CD8-positive, alpha-beta memory T cell (primary cell): ENCODE data around the gene SGK1. TPM values are rescaled to one million over a fixed set of nuclear protein-coding genes. Genes with fewer than 3 reads are reported as not detected.
"Not testable (repeated sequence)": the region's sequence is repeated elsewhere in the genome, so short reads cannot be mapped to it uniquely, and the experiment has no call there.

Experiments
- CTCF ChIA-PET: fragments of 350-600 bp; sonication (Branson Sonifier 250); formaldehyde crosslinking; loops from one replicate; lab custom pipeline; 2021; ENCODE audit warnings: antibody characterized with exemption; lab: Charles Lee
- POLR2A ChIA-PET: fragments of 350-600 bp; sonication (Branson Sonifier 250); formaldehyde crosslinking; loops from one replicate; lab custom pipeline; 2021; ENCODE audit warnings: antibody characterized with exemption; lab: Charles Lee
- DNase-seq, 5 donors: peaks; one replicate each; pipeline versions ENCODE4 v3.0.0 to v3.0.0-alpha.2; 2020 to 2022; ENCODE audit warnings: mixed read lengths in 1 of 5
- H3K27ac ChIP-seq: one replicate; pipeline ENCODE4 v1.7.0; 2013; ENCODE audit warnings: low read depth, mild to moderate bottlenecking, low read length, moderate library complexity
- H3K27me3 ChIP-seq: 2 replicates; pipeline ENCODE4 v1.7.0; 2013; ENCODE audit warnings: low read length, mild to moderate bottlenecking; ENCODE audit not compliant: insufficient read depth, poor library complexity, severe bottlenecking
- H3K36me3 ChIP-seq: 2 replicates; pipeline ENCODE4 v1.7.0; 2013; ENCODE audit warnings: mild to moderate bottlenecking, low read length, moderate library complexity; ENCODE audit not compliant: insufficient read depth
- H3K4me1 ChIP-seq: 2 replicates; pipeline ENCODE4 v1.7.0; 2013; ENCODE audit warnings: mild to moderate bottlenecking, low read length, moderate library complexity; ENCODE audit not compliant: insufficient read depth
- H3K4me3 ChIP-seq: 2 replicates; pipeline ENCODE4 v1.7.0; 2013; ENCODE audit warnings: mild to moderate bottlenecking, low read length
- H3K9me3 ChIP-seq: 2 replicates; pipeline ENCODE4 v1.7.0; 2013; ENCODE audit warnings: mild to moderate bottlenecking, low read length
- H3K27ac Mint-ChIP-seq, 8 donors: one replicate each; pipeline ENCODE4 v1.8.0; 2020 to 2021; ENCODE audit warnings: mixed read lengths in 8 of 8, mild to moderate bottlenecking in 6 of 8, inconsistent platforms in 3 of 8, moderate library complexity in 3 of 8
- H3K27me3 Mint-ChIP-seq, 2 donors: one replicate each; pipeline ENCODE4 v1.8.0; 2020 to 2021; ENCODE audit warnings: mixed read lengths in 2 of 2, mild to moderate bottlenecking in 1 of 2, moderate library complexity in 1 of 2
- H3K36me3 Mint-ChIP-seq, 3 donors: one replicate each; pipeline ENCODE4 v1.8.0; 2020 to 2021; ENCODE audit warnings: mixed read lengths in 3 of 3, inconsistent platforms in 1 of 3, mild to moderate bottlenecking in 1 of 3
- H3K4me1 Mint-ChIP-seq, 3 donors: one replicate each; pipeline ENCODE4 v1.8.0; 2020 to 2021; ENCODE audit warnings: mixed read lengths in 3 of 3, inconsistent platforms in 1 of 3, mild to moderate bottlenecking in 1 of 3
- H3K4me3 Mint-ChIP-seq, 7 donors: one replicate each; pipeline ENCODE4 v1.8.0; 2020 to 2021; ENCODE audit warnings: mixed read lengths in 7 of 7, mild to moderate bottlenecking in 6 of 7, moderate library complexity in 4 of 7, inconsistent platforms in 2 of 7
- H3K9me3 Mint-ChIP-seq, 5 donors: one replicate each; pipeline ENCODE4 v1.8.0; 2020 to 2022; ENCODE audit warnings: mixed read lengths in 5 of 5, mild to moderate bottlenecking in 3 of 5, moderate library complexity in 2 of 5, inconsistent platforms in 1 of 5
- polyA plus RNA-seq: library from polyadenylated mRNA; unstranded; fragments of 300-500 nt; fragmentation: Illumina TruSeq; gene quantifications from one replicate; pipeline ENCODE4 v1.2.3, GENCODE V29; 2021
- total RNA-seq, 2 experiments: library from RNA; stranded (reverse); gene quantifications; one replicate each; pipeline ENCODE4 v1.2.3, GENCODE V29; 2021

The SGK1 gene
- total and polyA plus RNA-seq, 3 experiments from 2014 or later, result 3.8 to 36.7 (median 36.5) TPM

DNA sequence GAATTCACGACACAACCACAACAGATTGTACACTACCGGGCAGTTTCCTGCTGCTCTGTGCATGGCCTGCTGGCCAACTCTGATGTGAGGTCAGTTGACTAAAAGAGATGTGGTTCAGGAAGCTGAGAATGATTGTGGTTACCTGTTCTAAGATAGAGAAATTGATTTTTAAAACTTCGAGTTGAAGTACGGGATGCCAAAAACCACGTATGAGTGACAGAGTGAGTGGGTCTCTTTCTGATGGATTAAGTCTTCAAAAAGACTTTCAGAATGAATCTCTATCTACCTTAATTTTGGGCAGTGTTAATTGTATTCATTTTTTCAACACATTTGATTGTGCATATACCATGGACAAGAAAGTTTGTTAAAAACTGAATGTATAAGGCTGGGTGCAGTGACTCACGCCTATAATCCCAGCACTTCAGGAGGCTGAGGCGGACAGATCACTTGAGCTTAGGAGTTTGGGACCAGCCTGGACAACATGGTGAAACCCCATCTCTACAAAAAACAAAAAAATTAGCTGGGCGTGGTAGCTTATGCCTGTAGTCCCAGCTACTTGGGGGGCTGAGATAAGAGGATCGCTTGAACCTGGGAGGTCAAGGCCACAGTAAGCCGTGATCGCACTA lies 121.2 kb downstream of the SGK1 start:
- H3K4me1 Mint-ChIP-seq, result peaks cover 9 to 10% (median 10%) of the 10 kb centered on the region in 3 donors
- no peaks in the 10 kb centered on the region for H3K9me3 ChIP-seq
- H3K36me3 Mint-ChIP-seq, result peaks cover 0 to 15% (median 1%) of the 10 kb centered on the region in 3 donors
- H3K27ac ChIP-seq, result peak overlapping the region; percentile 10
- H3K4me3 ChIP-seq, result no peak overlapping the region
- no peaks in the 10 kb centered on the region for H3K27me3 ChIP-seq
- POLR2A ChIA-PET, result no interaction called here
- CTCF ChIA-PET, result interaction anchor here (1.3 to 1.6 kb wide), 2 partner anchors 10 to 444 kb away, joined by 3 read pairs; no protein-coding TSS in a partner anchor
- no peak for DNase-seq
- peak overlapping the region in 2 of 8 donors; percentile 4 to 58 for H3K27ac Mint-ChIP-seq
- no peaks in the 10 kb centered on the region for H3K27me3 Mint-ChIP-seq
- H3K4me3 Mint-ChIP-seq, result peak overlapping the region in 1 of 7 donors; percentile 0
- H3K9me3 Mint-ChIP-seq, result no peaks in the 10 kb centered on the region
- H3K36me3 ChIP-seq, result no peaks in the 10 kb centered on the region
- H3K4me1 ChIP-seq, result no peaks in the 10 kb centered on the region

DNA sequence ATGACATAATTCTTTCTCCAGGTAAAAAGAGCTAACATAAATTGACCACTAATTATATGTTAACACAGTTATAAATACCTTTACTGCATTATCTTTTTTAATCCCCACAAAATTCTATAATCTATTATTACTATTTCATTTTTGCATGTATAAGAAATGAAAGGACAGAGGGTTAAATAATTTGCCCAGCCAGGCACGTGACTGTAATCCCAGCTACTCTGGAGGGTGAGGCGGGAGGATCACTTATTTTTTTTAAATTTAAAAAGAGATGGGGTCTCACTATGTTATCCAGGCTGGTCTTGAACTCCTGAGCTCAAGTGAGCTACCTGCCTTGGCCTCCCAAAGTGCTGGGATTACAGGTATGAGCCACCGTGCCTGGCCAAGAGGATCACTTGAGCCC lies 121.9 kb downstream of the SGK1 start:
- H3K36me3 Mint-ChIP-seq, result peaks cover 0 to 15% (median 1%) of the 10 kb centered on the region in 3 donors
- no peak for DNase-seq

DNA sequence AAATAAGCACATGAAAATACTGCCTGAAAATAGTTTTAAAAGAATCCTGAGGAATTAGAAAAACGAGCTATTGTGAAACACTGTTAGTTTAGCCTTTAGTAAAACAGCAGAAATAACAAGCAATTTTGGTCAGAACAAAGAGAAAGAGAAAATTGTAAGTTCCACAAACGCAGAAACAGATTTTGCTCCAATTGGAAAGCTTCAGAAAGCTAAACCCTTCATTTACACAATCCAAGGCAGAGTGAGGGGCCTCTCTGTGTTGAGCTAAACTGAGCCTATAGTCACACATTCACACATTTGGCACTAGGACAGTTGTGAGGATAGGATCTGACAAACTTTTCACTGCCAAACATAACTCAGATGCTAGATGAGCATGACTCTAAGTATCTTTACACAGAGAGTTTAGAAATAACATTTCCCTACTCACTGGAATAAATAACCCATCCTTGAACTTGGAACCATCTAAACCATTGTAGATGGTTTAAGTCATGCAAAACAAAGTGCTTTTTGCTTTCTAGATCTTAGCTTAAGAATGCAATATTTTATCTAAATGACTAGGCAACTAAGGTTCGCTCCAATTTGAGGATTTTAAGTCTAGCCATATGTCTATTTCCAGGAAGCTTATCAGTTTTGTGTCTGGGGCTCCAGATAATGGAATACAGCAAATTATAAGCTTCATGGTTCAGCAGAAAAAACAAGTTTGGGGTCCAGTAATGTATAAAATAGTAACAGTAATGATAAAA lies 122.6 kb downstream of the SGK1 start:
- POLR2A ChIA-PET, result no interaction called here
- H3K27ac Mint-ChIP-seq, result no peak overlapping the region
- peaks cover 9 to 10% (median 10%) of the 10 kb centered on the region in 3 donors for H3K4me1 Mint-ChIP-seq
- no peaks in the 10 kb centered on the region for H3K4me1 ChIP-seq
- H3K27ac ChIP-seq, result no peak overlapping the region
- no peaks in the 10 kb centered on the region for H3K9me3 Mint-ChIP-seq
- H3K9me3 ChIP-seq, result no peaks in the 10 kb centered on the region
- no peaks in the 10 kb centered on the region for H3K27me3 ChIP-seq
- peaks cover 0 to 15% (median 1%) of the 10 kb centered on the region in 3 donors for H3K36me3 Mint-ChIP-seq
- no peak overlapping the region for H3K4me3 Mint-ChIP-seq
- DNase-seq, result no peak
- CTCF ChIA-PET, result no interaction called here
- H3K27me3 Mint-ChIP-seq, result no peaks in the 10 kb centered on the region
- no peak overlapping the region for H3K4me3 ChIP-seq
- H3K36me3 ChIP-seq, result no peaks in the 10 kb centered on the region

More for the DNA sequence above, 121.9 kb downstream of the SGK1 start:
- CTCF ChIA-PET, result interaction anchor here (1.6 kb wide), 1 partner anchor 444 kb away, joined by 3 read pairs; no protein-coding TSS in a partner anchor
- H3K36me3 ChIP-seq, result no peaks in the 10 kb centered on the region
- H3K27me3 ChIP-seq, result no peaks in the 10 kb centered on the region
- H3K4me1 ChIP-seq, result no peaks in the 10 kb centered on the region
- no peak overlapping the region for H3K27ac ChIP-seq
- Mint-ChIP-seq H3K4me3 (no peak overlapping the region), H3K27ac (no peak overlapping the region), H3K27me3 (no peaks in the 10 kb centered on the region), H3K9me3 (no peaks in the 10 kb centered on the region), H3K4me1 (peaks cover 9 to 10% (median 10%) of the 10 kb centered on the region in 3 donors)
- POLR2A ChIA-PET, result no interaction called here
- no peak overlapping the region for H3K4me3 ChIP-seq
- no peaks in the 10 kb centered on the region for H3K9me3 ChIP-seq

DNA sequence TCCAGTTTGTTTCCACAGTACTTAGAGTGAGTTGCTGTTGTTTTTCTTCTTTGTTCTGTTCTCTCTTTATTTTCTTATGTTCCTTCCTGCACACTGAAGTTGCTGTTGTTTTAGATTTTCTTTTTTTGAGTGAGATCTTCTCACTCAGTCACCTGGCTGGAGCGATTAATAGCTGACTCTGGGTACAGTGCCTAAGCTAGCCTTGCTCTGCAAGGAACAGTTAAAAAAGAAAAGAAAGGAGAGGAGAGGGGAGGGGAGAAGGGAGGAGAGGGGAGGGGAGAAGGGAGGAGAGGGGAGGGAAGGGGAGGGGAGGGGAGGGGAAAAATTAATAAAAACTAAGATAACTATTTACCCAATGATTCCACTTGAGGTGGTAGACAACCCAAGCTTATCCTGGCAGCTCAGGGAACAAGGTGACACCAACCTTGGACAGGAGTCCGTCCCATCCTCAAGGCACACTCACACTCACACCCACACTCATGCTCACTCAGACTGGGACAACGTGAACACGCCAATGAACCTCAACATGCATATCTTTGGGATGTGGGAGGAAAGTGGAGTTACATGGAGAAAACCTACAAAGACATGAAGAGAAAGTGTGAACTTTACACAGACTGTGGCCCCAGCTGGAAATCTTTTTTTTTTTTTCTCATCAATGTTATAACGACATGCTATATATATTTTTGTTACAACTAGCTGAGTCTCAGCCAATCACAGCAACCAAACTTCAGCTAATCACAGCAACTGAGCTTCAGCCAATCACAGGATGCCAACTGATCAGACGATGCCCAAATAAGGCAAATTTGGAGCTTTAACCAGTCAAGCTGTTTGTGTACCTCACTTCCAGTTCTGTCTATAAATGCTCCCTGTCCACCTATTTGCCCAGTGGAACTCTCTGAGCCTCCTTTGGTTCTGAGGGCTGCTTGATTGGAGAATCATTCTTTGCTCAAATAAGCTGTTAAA lies 124.1 kb downstream of the SGK1 start:
- ChIA-PET POLR2A (no interaction called here), CTCF (interaction anchor here (2.7 kb wide), 1 partner anchor 15 kb away, joined by 7 read pairs; no protein-coding TSS in a partner anchor)
- DNase-seq, result no peak
- Histone ChIP-seq H3K4me3 (no peak overlapping the region), H3K4me1 (no peaks in the 10 kb centered on the region), H3K27me3 (no peaks in the 10 kb centered on the region), H3K27ac (no peak overlapping the region), H3K9me3 (no peaks in the 10 kb centered on the region), H3K36me3 (no peaks in the 10 kb centered on the region)
- Mint-ChIP-seq H3K27me3 (no peaks in the 10 kb centered on the region), H3K4me3 (no peak overlapping the region), H3K27ac (peak overlapping the region in 1 of 8 donors; percentile 36), H3K36me3 (peaks cover 0 to 8% (median 0%) of the 10 kb centered on the region in 3 donors), H3K4me1 (peaks cover 9 to 10% (median 10%) of the 10 kb centered on the region in 3 donors), H3K9me3 (no peaks in the 10 kb centered on the region)

DNA sequence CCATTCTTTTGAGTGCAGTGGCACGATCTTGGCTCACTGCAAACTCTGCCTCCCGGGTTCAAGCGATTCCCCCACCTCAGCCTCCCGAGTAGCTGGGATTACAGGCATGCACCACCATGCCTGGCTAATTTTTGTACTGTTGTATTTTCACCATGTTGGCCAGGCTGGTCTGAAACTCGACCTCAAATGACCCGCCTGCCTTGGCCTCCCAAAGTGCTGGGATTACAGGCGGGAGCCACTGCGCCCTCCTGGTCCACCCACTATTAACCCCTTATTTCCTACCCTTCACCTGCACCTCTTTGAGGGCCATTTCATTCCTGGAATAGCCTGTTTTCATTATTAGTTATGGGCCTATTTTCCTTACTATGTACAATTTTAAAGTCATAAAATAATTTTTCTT lies 125.3 kb downstream of the SGK1 start:
- H3K27me3 Mint-ChIP-seq, H3K27ac ChIP-seq, H3K4me3 Mint-ChIP-seq, H3K36me3 ChIP-seq, H3K9me3 ChIP-seq, DNase-seq, H3K4me3 ChIP-seq, H3K36me3 Mint-ChIP-seq, H3K4me1 ChIP-seq, POLR2A ChIA-PET, H3K27me3 ChIP-seq, H3K9me3 Mint-ChIP-seq: not testable (repeated sequence)
- H3K4me1 Mint-ChIP-seq, result peaks cover 9 to 10% (median 10%) of the 10 kb centered on the region in 3 donors
- CTCF ChIA-PET, result interaction anchor here (2.7 kb wide), 1 partner anchor 14 kb away, joined by 7 read pairs; no protein-coding TSS in a partner anchor
- peak overlapping the region in 1 of 8 donors; percentile 17 for H3K27ac Mint-ChIP-seq

DNA sequence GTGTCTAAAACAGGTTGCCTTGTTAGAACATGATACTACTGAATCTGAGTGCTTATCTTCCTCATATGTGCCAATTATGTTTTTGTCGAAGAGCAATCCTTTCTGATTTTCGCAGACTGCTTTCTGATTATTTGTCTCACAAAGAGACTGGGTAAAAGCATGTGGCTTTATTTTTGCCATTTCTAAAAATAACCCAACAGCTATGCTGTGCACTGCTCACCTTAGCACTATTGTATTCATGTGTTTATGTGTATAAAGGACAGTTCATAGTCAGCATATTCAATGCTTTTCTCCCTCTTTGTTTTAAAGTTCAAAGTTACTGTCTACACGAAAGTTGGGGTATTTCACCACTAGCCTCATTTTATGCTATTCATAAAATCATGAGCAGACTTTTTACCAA lies 127.0 kb downstream of the SGK1 start:
- ChIA-PET CTCF (interaction anchor here (1.4 kb wide), 1 partner anchor 8 kb away, joined by 4 read pairs; no protein-coding TSS in a partner anchor), POLR2A (no interaction called here)
- Mint-ChIP-seq H3K4me1 (peaks cover 3 to 4% (median 4%) of the 10 kb centered on the region in 3 donors), H3K4me3 (no peak overlapping the region), H3K36me3 (no peaks in the 10 kb centered on the region), H3K27me3 (no peaks in the 10 kb centered on the region), H3K27ac (no peak overlapping the region), H3K9me3 (no peaks in the 10 kb centered on the region)
- no peak overlapping the region for H3K4me3 ChIP-seq
- DNase-seq, result no peak
- H3K4me1 ChIP-seq, result no peaks in the 10 kb centered on the region
- H3K27me3 ChIP-seq, result no peaks in the 10 kb centered on the region
- H3K9me3 ChIP-seq, result no peaks in the 10 kb centered on the region
- no peaks in the 10 kb centered on the region for H3K36me3 ChIP-seq
- H3K27ac ChIP-seq, result no peak overlapping the region

DNA sequence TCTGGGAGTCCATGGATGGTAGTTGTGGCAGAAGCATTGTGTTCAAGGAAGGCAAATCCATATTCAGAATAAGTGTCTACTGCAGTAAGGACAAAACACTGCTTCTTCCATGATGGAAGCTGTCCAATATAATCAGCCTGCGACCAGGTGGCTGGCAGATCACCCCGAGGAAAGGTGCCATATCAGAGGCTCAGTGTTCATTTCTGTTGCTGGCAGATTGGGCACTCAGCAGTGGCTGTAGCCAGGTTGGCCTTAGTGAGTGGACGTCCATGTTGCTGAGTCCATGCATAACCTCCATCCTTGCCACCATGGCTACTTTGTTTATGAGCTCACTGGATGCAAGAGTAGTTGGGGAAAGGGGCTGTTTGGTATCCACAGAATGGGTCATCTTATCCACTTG lies 130.2 kb downstream of the SGK1 start:
- Mint-ChIP-seq H3K27ac (no peak overlapping the region), H3K4me3 (no peak overlapping the region), H3K9me3 (no peaks in the 10 kb centered on the region), H3K4me1 (peaks cover 3 to 4% (median 4%) of the 10 kb centered on the region in 3 donors), H3K36me3 (no peaks in the 10 kb centered on the region), H3K27me3 (no peaks in the 10 kb centered on the region)
- H3K36me3 ChIP-seq, result no peaks in the 10 kb centered on the region
- no peaks in the 10 kb centered on the region for H3K4me1 ChIP-seq
- ChIA-PET POLR2A (no interaction called here), CTCF (no interaction called here)
- H3K9me3 ChIP-seq, result no peaks in the 10 kb centered on the region
- H3K4me3 ChIP-seq, result no peak overlapping the region
- no peak for DNase-seq
- no peaks in the 10 kb centered on the region for H3K27me3 ChIP-seq
- no peak overlapping the region for H3K27ac ChIP-seq
